CD4-positive, alpha-beta T cell (primary cell): ENCODE results near the gene NUP214. TPM values are rescaled to one million over a fixed set of nuclear protein-coding genes. Genes with fewer than 3 reads are reported as not detected.

Experiments used
- ATAC-seq: fragments of 200-7000 bp; cut with Tn5 transposase; one replicate; pipeline ENCODE4 v1.10.0; 2022; ENCODE audit warnings: mild to moderate bottlenecking; ENCODE audit not compliant: poor library complexity
- CTCF ChIA-PET: fragments of 350-600 bp; sonication (Branson Sonifier 250); formaldehyde crosslinking; loops from one replicate; lab custom pipeline; 2021; ENCODE audit warnings: antibody characterized with exemption, inconsistent platforms; lab: Charles Lee
- POLR2A ChIA-PET: fragments of 350-600 bp; sonication (Branson Sonifier 250); formaldehyde crosslinking; loops from one replicate; lab custom pipeline; 2021; ENCODE audit warnings: antibody characterized with exemption, inconsistent platforms; lab: Charles Lee
- DNase-seq, 14 experiments: peaks; one replicate each; pipeline ENCODE4 v3.0.0-alpha.2; 2013 to 2020; ENCODE audit warnings: mixed read lengths in 2 of 14
- H3K27ac ChIP-seq, 2 donors: one replicate each; pipeline versions ENCODE4 v1.5.1 to v1.7.0; 2013; ENCODE audit warnings: low read length in 2 of 2, low read depth in 1 of 2, mild to moderate bottlenecking in 1 of 2
- H3K27me3 ChIP-seq, 2 experiments: 1 replicate in 1 of 2; 2 replicates in 1 of 2; pipeline versions ENCODE4 v1.6.1 to v1.7.0; 2013; ENCODE audit warnings: low read length in 2 of 2, control low read depth in 1 of 2, mild to moderate bottlenecking in 1 of 2, moderate library complexity in 1 of 2; ENCODE audit not compliant: insufficient read depth in 2 of 2, control insufficient read depth in 1 of 2
- H3K36me3 ChIP-seq: one replicate; pipeline ENCODE4 v1.6.1; 2013; ENCODE audit warnings: low read length, control low read depth; ENCODE audit not compliant: insufficient read depth
- H3K4me1 ChIP-seq: one replicate; pipeline ENCODE4 v1.6.1; 2013; ENCODE audit warnings: low read length, control low read depth; ENCODE audit not compliant: insufficient read depth
- H3K4me3 ChIP-seq: one replicate; pipeline ENCODE4 v1.5.1; 2013; ENCODE audit warnings: mild to moderate bottlenecking, low read length, moderate library complexity
- H3K9me3 ChIP-seq, 2 experiments: 1 replicate in 1 of 2; 2 replicates in 1 of 2; pipeline versions ENCODE4 v1.6.1 to v1.7.0; 2013; ENCODE audit warnings: low read length in 2 of 2, mild to moderate bottlenecking in 2 of 2, control low read depth in 1 of 2, moderate library complexity in 1 of 2; ENCODE audit not compliant: control insufficient read depth in 1 of 2, insufficient read depth in 1 of 2
- H3K27ac Mint-ChIP-seq: one replicate; pipeline ENCODE4 v1.8.0; 2020; ENCODE audit warnings: mixed read lengths
- H3K27me3 Mint-ChIP-seq: one replicate; pipeline ENCODE4 v1.8.0; 2021; ENCODE audit warnings: mixed read lengths
- H3K36me3 Mint-ChIP-seq: one replicate; pipeline ENCODE4 v1.8.0; 2021; ENCODE audit warnings: low read depth, mixed read lengths
- H3K4me1 Mint-ChIP-seq: one replicate; pipeline ENCODE4 v1.8.0; 2021; ENCODE audit warnings: low read depth, mixed read lengths
- H3K4me3 Mint-ChIP-seq: one replicate; pipeline ENCODE4 v1.8.0; 2020; ENCODE audit warnings: mild to moderate bottlenecking, mixed read lengths
- H3K9me3 Mint-ChIP-seq: one replicate; pipeline ENCODE4 v1.8.0; 2020; ENCODE audit warnings: mixed read lengths
- CTCF ChIP-seq: fragments of 200-600 bp; IDR thresholded peaks from one replicate; pipeline ENCODE4 v1.8.0; 2022; ENCODE audit warnings: antibody characterized with exemption, mild to moderate bottlenecking
- intact Hi-C, 2 experiments: fragments of 100-400 bp; cut with DNase I in 1 of 2; cut with micrococcal nuclease in 1 of 2; formaldehyde crosslinking; loops; one replicate each; pipeline versions ENCODE4 v1.15.1 to v1.9.0; 2023 to 2025; cut with DNase I, micrococcal nuclease
- total RNA-seq, 174 experiments: library from RNA in 2 of 174; stranded (reverse) in 2 of 174; gene quantifications; one replicate each; pipeline ENCODE4 v1.2.3 and lab custom pipeline; 2021 to 2026

NUP214 gene
- total RNA-seq, 2 experiments from 2014 or later = 105 to 107 TPM

- Mint-ChIP-seq H3K27ac (no peak overlapping the region), H3K9me3 (no peaks in the 10 kb centered on the region), H3K27me3 (peaks cover 28% of the 10 kb centered on the region), H3K36me3 (no peaks in the 10 kb centered on the region), H3K4me3 (no peak overlapping the region), H3K4me1 (peaks cover 4% of the 10 kb centered on the region)
- ChIA-PET CTCF (no interaction called here), POLR2A (no interaction called here)
- TF ChIP-seq CTCF = no peak
- H3K36me3 ChIP-seq = no peaks in the 10 kb centered on the region
- no peak overlapping the region for H3K27ac ChIP-seq
- H3K9me3 ChIP-seq = peaks cover 0 to 12% of the 10 kb centered on the region in 2 experiments
- H3K4me3 ChIP-seq = no peak overlapping the region
- no peak for DNase-seq
- intact Hi-C loops = no loop called here
- peaks cover 14 to 24% of the 10 kb centered on the region in 2 experiments for H3K27me3 ChIP-seq
- peaks cover 11% of the 10 kb centered on the region for H3K4me1 ChIP-seq
- no peak for ATAC-seq
These were observed 33.4 kb upstream of the NUP214 start for GRCh38 chr9:131092030-131092429.

- H3K27me3 ChIP-seq = peaks cover 19 to 30% of the 10 kb centered on the region in 2 experiments
- ChIA-PET CTCF (no interaction called here), POLR2A (no interaction called here)
- H3K36me3 Mint-ChIP-seq = no peaks in the 10 kb centered on the region
- peaks cover 9% of the 10 kb centered on the region for H3K4me1 Mint-ChIP-seq
- H3K9me3 Mint-ChIP-seq = no peaks in the 10 kb centered on the region
- H3K27ac ChIP-seq = no peak overlapping the region
- peaks cover 0 to 12% of the 10 kb centered on the region in 2 experiments for H3K9me3 ChIP-seq
- ATAC-seq = no peak
- DNase-seq = no peak
- no peak overlapping the region for H3K4me3 ChIP-seq
- H3K27me3 Mint-ChIP-seq = peaks cover 34% of the 10 kb centered on the region
- H3K4me1 ChIP-seq = peaks cover 12% of the 10 kb centered on the region
- no peak overlapping the region for H3K27ac Mint-ChIP-seq
- no peak for TF ChIP-seq CTCF
- no peak overlapping the region for H3K4me3 Mint-ChIP-seq
- intact Hi-C loops = no loop called here
- H3K36me3 ChIP-seq = no peaks in the 10 kb centered on the region
These were observed 32.6 kb upstream of the NUP214 start for GRCh38 chr9:131092548-131093440.

- no peak overlapping the region for H3K27ac ChIP-seq
- H3K36me3 ChIP-seq = no peaks in the 10 kb centered on the region
- H3K27ac Mint-ChIP-seq = no peak overlapping the region
- DNase-seq = no peak
- H3K27me3 Mint-ChIP-seq = peaks cover 37% of the 10 kb centered on the region
- ChIA-PET CTCF (no interaction called here), POLR2A (no interaction called here)
- no peaks in the 10 kb centered on the region for H3K36me3 Mint-ChIP-seq
- no peak for ATAC-seq
- no peak overlapping the region for H3K4me3 Mint-ChIP-seq
- intact Hi-C loops = no loop called here
- H3K27me3 ChIP-seq = peaks cover 19 to 30% of the 10 kb centered on the region in 2 experiments
- H3K9me3 Mint-ChIP-seq = no peaks in the 10 kb centered on the region
- H3K9me3 ChIP-seq = peaks cover 0 to 12% of the 10 kb centered on the region in 2 experiments
- no peak for TF ChIP-seq CTCF
- peaks cover 9% of the 10 kb centered on the region for H3K4me1 Mint-ChIP-seq
- H3K4me1 ChIP-seq = peaks cover 12% of the 10 kb centered on the region
- H3K4me3 ChIP-seq = no peak overlapping the region
These were observed 31.4 kb upstream of the NUP214 start for GRCh38 chr9:131094015-131094414.
